Mucosa of stomach (tissue), 1 donor: Measurements from ENCODE around the gene DOK3.

ENCODE experiments used
- H3K27me3 ChIP-seq: one replicate; pipeline ENCODE4 v1.7.0; 2013; ENCODE audit warnings: mild to moderate bottlenecking, low read length; ENCODE audit not compliant: control insufficient read depth, insufficient read depth
- H3K36me3 ChIP-seq: one replicate; pipeline ENCODE4 v1.7.0; 2013; ENCODE audit warnings: low read length; ENCODE audit not compliant: control insufficient read depth, insufficient read depth
- H3K4me1 ChIP-seq: one replicate; pipeline ENCODE4 v1.7.0; 2013; ENCODE audit warnings: mild to moderate bottlenecking, low read length; ENCODE audit not compliant: control insufficient read depth, insufficient read depth
- H3K4me3 ChIP-seq: one replicate; pipeline ENCODE4 v1.7.0; 2013; ENCODE audit warnings: low read length
- H3K9ac ChIP-seq: one replicate; pipeline ENCODE4 v1.7.0; 2013; ENCODE audit warnings: mild to moderate bottlenecking, low read length, moderate library complexity
- H3K9me3 ChIP-seq: one replicate; pipeline ENCODE4 v1.7.0; 2013; ENCODE audit warnings: mild to moderate bottlenecking, low read length, moderate library complexity; ENCODE audit not compliant: control insufficient read depth
- donor health status: Pancreatic carcinoma.

DOK3 gene

GRCh38 chr5:177519463-177520235 lies 10.0 kb upstream of the DOK3 start:
- Histone ChIP-seq H3K27me3 (no peaks in the 10 kb centered on the region), H3K9ac (no peak overlapping the region), H3K36me3 (peaks cover 18% of the 10 kb centered on the region), H3K4me3 (no peak overlapping the region), H3K4me1 (peaks cover 8% of the 10 kb centered on the region), H3K9me3 (no peaks in the 10 kb centered on the region)

- Histone ChIP-seq H3K36me3 (peaks cover 9% of the 10 kb centered on the region), H3K9me3 (no peaks in the 10 kb centered on the region)
These were observed 7.3 kb upstream of the DOK3 start, which contains the start of gene DDX41 for GRCh38 chr5:177516601-177517568. DDX41 (minus strand) TSS chr5:177516961; CDS start chr5:177516945, 16 bp downstream.

GRCh38 chr5:177515580-177515979 lies 6.0 kb upstream of the DOK3 start:
- no peaks in the 10 kb centered on the region for H3K36me3 ChIP-seq
- H3K4me3 ChIP-seq = no peak overlapping the region
- peaks cover 8% of the 10 kb centered on the region for H3K4me1 ChIP-seq
- no peaks in the 10 kb centered on the region for H3K9me3 ChIP-seq
- peak overlapping the region; percentile 66 for H3K9ac ChIP-seq
- no peaks in the 10 kb centered on the region for H3K27me3 ChIP-seq

More at GRCh38 chr5:177516601-177517568, 7.3 kb upstream of the DOK3 start, which contains the start of gene DDX41:
- peaks cover 8% of the 10 kb centered on the region for H3K4me1 ChIP-seq
- H3K9ac ChIP-seq = peak within 1 kb of the TSS; percentile 66
- no peaks in the 10 kb centered on the region for H3K27me3 ChIP-seq
- H3K4me3 ChIP-seq = peak within 1 kb of the TSS; percentile 92

DNA sequence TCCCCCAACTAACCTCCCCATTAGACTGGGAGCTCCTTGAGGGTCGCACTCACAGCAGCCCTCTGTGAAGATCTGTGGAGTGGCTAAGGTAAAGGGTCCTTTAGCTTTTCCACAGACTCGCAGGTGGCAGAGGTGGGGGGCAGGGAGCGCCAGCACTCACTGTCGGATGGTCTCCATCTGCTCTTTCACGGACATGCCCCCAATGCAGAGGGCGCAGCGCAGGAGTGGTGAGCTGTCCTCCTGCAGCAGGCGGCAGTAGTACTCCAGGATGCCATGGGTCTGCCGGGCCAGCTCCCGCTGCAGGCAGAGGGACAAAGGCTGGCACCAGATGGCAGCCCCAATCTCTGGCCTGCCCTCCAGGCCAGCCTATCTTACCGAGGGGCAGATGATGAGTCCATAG lies 4.9 kb upstream of the DOK3 start:
- no peaks in the 10 kb centered on the region for H3K27me3 ChIP-seq
- peaks cover 11% of the 10 kb centered on the region for H3K4me1 ChIP-seq
- no peak overlapping the region for H3K4me3 ChIP-seq
- no peaks in the 10 kb centered on the region for H3K36me3 ChIP-seq
- H3K9ac ChIP-seq = no peak overlapping the region
- no peaks in the 10 kb centered on the region for H3K9me3 ChIP-seq

- Histone ChIP-seq H3K4me3 (no peak overlapping the region), H3K4me1 (peaks cover 11% of the 10 kb centered on the region), H3K27me3 (no peaks in the 10 kb centered on the region), H3K36me3 (no peaks in the 10 kb centered on the region), H3K9ac (no peak overlapping the region), H3K9me3 (no peaks in the 10 kb centered on the region)
These were observed 3.9 kb upstream of the DOK3 start for GRCh38 chr5:177513500-177513899.

DNA sequence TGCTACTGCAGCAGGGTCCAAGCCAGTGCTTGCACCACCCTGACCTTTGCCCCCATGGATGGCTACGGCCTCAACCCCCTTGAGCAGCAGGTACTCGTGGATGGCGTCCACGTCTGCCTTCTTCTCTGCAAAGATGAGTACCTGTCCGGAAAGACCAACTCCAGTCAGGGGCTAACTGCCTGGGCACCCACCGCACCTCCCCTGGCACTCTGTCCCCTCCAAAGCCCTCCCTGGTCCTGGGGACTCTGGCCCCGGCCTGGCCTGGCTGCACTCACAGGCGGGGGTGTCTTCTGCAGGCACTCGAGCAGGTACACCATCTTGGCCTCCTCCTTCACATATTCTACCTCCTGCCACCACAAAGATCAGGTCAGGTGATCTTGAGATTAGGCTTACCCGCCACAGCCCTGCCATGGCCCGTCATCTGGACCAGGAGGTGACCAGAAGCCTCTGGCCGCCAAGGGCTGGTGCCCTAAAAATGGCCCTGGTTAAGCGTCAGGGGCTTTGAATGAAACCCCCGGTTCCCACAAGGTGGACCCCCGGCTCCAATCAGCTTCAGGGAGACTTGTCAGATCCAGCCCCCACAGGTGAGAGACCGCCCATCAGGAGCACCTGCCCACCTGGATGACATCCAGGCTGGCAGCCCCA lies 3.2 kb upstream of the DOK3 start:
- no peaks in the 10 kb centered on the region for H3K36me3 ChIP-seq
- H3K9me3 ChIP-seq = no peaks in the 10 kb centered on the region
- no peak overlapping the region for H3K9ac ChIP-seq
- no peaks in the 10 kb centered on the region for H3K27me3 ChIP-seq
- peaks cover 11% of the 10 kb centered on the region for H3K4me1 ChIP-seq
- H3K4me3 ChIP-seq = no peak overlapping the region

- H3K4me1 ChIP-seq = peaks cover 11% of the 10 kb centered on the region
- H3K27me3 ChIP-seq = no peaks in the 10 kb centered on the region
- no peak overlapping the region for H3K9ac ChIP-seq
- H3K4me3 ChIP-seq = no peak overlapping the region
- no peaks in the 10 kb centered on the region for H3K9me3 ChIP-seq
- H3K36me3 ChIP-seq = no peaks in the 10 kb centered on the region
These were observed 2.4 kb upstream of the DOK3 start for GRCh38 chr5:177511796-177512675.

DNA sequence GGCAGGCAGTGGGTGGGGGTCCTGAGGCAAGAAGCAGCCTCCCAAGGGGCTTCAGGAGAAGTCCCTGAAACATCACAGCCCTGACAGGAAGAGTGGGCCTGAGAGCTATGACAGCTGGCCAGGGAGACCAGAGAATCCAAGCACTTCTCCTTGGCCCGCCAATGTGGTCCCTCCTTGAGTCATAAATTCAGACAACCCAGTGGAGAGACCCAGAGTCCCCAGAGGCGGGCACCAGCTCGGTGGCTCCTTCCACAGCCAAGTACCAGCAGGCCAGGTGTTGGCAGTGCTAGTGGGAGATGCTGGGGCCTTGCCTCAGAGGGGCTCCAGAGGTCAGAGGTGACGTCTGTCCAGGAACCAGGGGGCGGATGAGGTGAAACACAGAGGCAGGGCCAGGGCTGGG lies 1.6 kb upstream of the DOK3 start:
- no peak overlapping the region for H3K4me3 ChIP-seq
- no peak overlapping the region for H3K9ac ChIP-seq
- no peaks in the 10 kb centered on the region for H3K36me3 ChIP-seq
- peaks cover 10% of the 10 kb centered on the region for H3K4me1 ChIP-seq
- H3K9me3 ChIP-seq = no peaks in the 10 kb centered on the region
- H3K27me3 ChIP-seq = no peaks in the 10 kb centered on the region

DNA sequence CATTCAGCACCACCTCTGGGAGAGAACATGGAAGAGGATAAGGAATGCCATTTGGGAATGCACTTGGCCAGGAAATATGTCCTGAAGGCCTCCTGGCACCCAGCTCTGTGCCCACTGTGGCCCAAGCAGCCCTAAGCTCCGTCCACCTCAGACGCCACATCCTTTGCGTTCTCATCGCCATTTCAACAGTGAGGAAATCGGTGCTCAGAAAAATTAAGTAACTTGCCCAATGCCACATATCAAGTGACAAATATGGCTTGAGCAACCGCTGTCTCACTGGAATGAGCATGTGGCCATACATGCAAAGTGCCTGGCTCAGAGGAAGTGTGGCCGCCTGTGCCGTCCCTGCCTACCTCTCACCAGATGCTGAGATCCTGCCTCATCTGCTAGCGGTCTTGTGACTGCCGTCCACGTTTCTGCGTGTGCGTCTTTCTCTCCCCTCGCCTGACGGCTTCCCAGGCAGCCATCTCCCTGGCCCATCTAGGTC lies 984 bp upstream of the DOK3 start:
- Histone ChIP-seq H3K4me1 (peaks cover 4% of the 10 kb centered on the region), H3K36me3 (no peaks in the 10 kb centered on the region), H3K9me3 (no peaks in the 10 kb centered on the region), H3K27me3 (no peaks in the 10 kb centered on the region), H3K9ac (no peak overlapping the region), H3K4me3 (no peak overlapping the region)

DNA sequence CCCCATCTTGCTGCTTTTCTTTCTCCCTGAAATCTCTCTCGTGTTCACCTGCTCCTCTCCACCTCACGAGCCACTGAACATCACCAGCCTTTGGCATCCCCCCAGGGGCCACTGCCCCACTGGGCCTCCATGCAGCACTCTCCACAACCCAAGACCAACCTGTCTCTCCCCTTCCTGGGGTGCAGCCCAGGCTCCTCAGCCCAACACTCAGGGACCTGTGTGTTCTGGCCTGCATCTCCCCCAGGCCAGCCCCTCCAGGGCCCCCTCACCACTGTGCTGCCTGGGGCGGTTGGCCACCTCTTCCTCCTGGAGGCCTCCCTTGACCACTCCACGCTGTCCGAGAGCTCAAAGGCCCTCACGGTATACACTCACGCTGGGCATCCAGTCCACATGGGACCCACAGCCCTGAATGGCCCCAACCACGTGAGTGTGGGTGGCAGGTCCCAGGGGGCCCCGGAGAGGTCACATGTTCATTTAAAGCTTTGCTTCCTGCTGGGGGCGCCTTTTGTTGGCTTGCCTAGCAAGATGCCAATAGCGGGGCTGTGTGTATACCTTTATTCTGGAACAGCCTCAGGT lies 453 bp upstream of the DOK3 start:
- Histone ChIP-seq H3K27me3 (no peaks in the 10 kb centered on the region), H3K4me1 (peaks cover 4% of the 10 kb centered on the region), H3K9ac (no peak overlapping the region), H3K4me3 (no peak overlapping the region), H3K36me3 (no peaks in the 10 kb centered on the region), H3K9me3 (no peaks in the 10 kb centered on the region)

- Histone ChIP-seq H3K4me1 (peaks cover 4% of the 10 kb centered on the region), H3K36me3 (no peaks in the 10 kb centered on the region), H3K9me3 (no peaks in the 10 kb centered on the region), H3K27me3 (no peaks in the 10 kb centered on the region), H3K9ac (peak overlapping the region; percentile 25), H3K4me3 (no peak overlapping the region)
These were observed 789 bp downstream of the DOK3 start for GRCh38 chr5:177508837-177509236.
